ENCODE data around the gene ENKUR. TPM values are rescaled to one million over a fixed set of nuclear protein-coding genes. Genes with fewer than 3 reads are reported as not detected.
"Not testable (repeated sequence)": the region's sequence is repeated elsewhere in the genome, so short reads cannot be mapped to it uniquely, and the experiment has no call there.

Gene ENKUR
- total RNA-seq, 1 experiment from 2014 or later: not detected

GRCh38 chr10:25017154-25017590, 1.2 kb upstream of the ENKUR start:
- no peaks in the 10 kb centered on the region for H3K36me3 ChIP-seq (ENCODE audit: low read depth, low read length)
- ChIA-PET CTCF (no interaction called here), POLR2A (ENCODE audit: unreplicated experiment) (interaction anchor here (0.6 kb wide), 1 partner anchor 541 kb away, joined by 4 read pairs; no protein-coding TSS in a partner anchor)
- peak overlapping the region; percentile 89 for H3K27ac ChIP-seq (ENCODE audit: low read length)
- intact Hi-C loops (cut with micrococcal nuclease): no loop called here
- peak overlapping the region; percentile 70 for H3K4me3 ChIP-seq (ENCODE audit: low read length)
- peak overlapping the region; percentile 90 for H2AFZ ChIP-seq (ENCODE audit: low read length)
- DNase-seq (peak; percentile 5), ATAC-seq (no peak)
- H3K4me1 ChIP-seq (ENCODE audit: insufficient read depth, low read length): peaks cover 19% of the 10 kb centered on the region
- peak overlapping the region; percentile 87 for H3K9ac ChIP-seq (ENCODE audit: low read length)
- TF ChIP-seq EZH2 (IDR thresholded peaks at IDR 0.05; ENCODE audit: low read length, unreplicated experiment) (no peak), CTCF (conservative IDR thresholded peaks at IDR 0.05; ENCODE audit: low read depth, low read length) (no peak)
- H3K27me3 ChIP-seq (ENCODE audit: low read length): no peaks in the 10 kb centered on the region
- H3K4me2 ChIP-seq (ENCODE audit: low read length): peak overlapping the region; percentile 93
- H3F3A ChIP-seq (ENCODE audit: low read length, unreplicated experiment): no peaks in the 10 kb centered on the region
- no peaks in the 10 kb centered on the region for H4K20me1 ChIP-seq (ENCODE audit: low read length)
- no peaks in the 10 kb centered on the region for H3K9me2 ChIP-seq (replicated peaks; ENCODE audit: low read length)
- peaks cover 9% of the 10 kb centered on the region for H3K79me2 ChIP-seq (ENCODE audit: low read length)
- TSS peak; percentile 78 for BruUV-seq (replicated peaks)
- H3K9me3 ChIP-seq (ENCODE audit: low read length): no peaks in the 10 kb centered on the region

- Histone ChIP-seq H3K9me3 (ENCODE audit: low read length) (no peaks in the 10 kb centered on the region), H4K20me1 (ENCODE audit: low read length) (no peaks in the 10 kb centered on the region), H3K36me3 (ENCODE audit: low read depth, low read length) (no peaks in the 10 kb centered on the region), H3K4me1 (ENCODE audit: insufficient read depth, low read length) (peaks cover 19% of the 10 kb centered on the region), H3K4me2 (ENCODE audit: low read length) (peak within 1 kb of the TSS; percentile 93), H3K27ac (ENCODE audit: low read length) (peak within 1 kb of the TSS; percentile 89), H3K9me2 (replicated peaks; ENCODE audit: low read length) (no peaks in the 10 kb centered on the region), H3F3A (ENCODE audit: low read length, unreplicated experiment) (no peaks in the 10 kb centered on the region), H3K27me3 (ENCODE audit: low read length) (no peaks in the 10 kb centered on the region), H3K9ac (ENCODE audit: low read length) (peak within 1 kb of the TSS; percentile 87), H2AFZ (ENCODE audit: low read length) (peak within 1 kb of the TSS; percentile 90), H3K79me2 (ENCODE audit: low read length) (peaks cover 9% of the 10 kb centered on the region), H3K4me3 (ENCODE audit: low read length) (peak within 1 kb of the TSS; percentile 70)
- intact Hi-C loops (cut with micrococcal nuclease): loop anchor here (1.0 kb wide), 1 partner anchor 46 kb away; no protein-coding TSS in a partner anchor
- ChIA-PET POLR2A (ENCODE audit: unreplicated experiment) (interaction anchor here (0.5 to 0.7 kb wide), 4 partner anchors 8 to 1990 kb away, joined by 3 to 4 read pairs (median 4); no protein-coding TSS in a partner anchor), CTCF (interaction anchor here (0.6 kb wide), 1 partner anchor 232 kb away, joined by 4 read pairs; no protein-coding TSS in a partner anchor)
- ATAC-seq (peak; percentile 96), DNase-seq (peak; percentile 95)
- TSS peak; percentile 73 for BruUV-seq (replicated peaks)
- TF ChIP-seq CTCF (conservative IDR thresholded peaks at IDR 0.05; ENCODE audit: low read depth, low read length): no peak
- no peak for TF ChIP-seq EZH2phosphoT487 (IDR thresholded peaks at IDR 0.05; ENCODE audit: borderline replicate concordance, low read length)
- no peak for TF ChIP-seq EZH2 (IDR thresholded peaks at IDR 0.05; ENCODE audit: low read length, unreplicated experiment)
Observed at GRCh38 chr10:25016376-25017153, 607 bp upstream of the ENKUR start, which contains the start of gene THNSL1. TSS of gene THNSL1 (plus strand) at chr10:25016612. CDS start at chr10:25023224, 6,612 bp downstream.

GRCh38 chr10:25014579-25014978, 1.4 kb downstream of the ENKUR start:
- Histone ChIP-seq H3K4me3 (ENCODE audit: low read length) (no peak overlapping the region), H3K4me2 (ENCODE audit: low read length) (no peak overlapping the region), H3F3A (ENCODE audit: low read length, unreplicated experiment) (no peaks in the 10 kb centered on the region), H3K9me2 (replicated peaks; ENCODE audit: low read length) (no peaks in the 10 kb centered on the region), H4K20me1 (ENCODE audit: low read length) (no peaks in the 10 kb centered on the region), H3K36me3 (ENCODE audit: low read depth, low read length) (no peaks in the 10 kb centered on the region), H3K9ac (ENCODE audit: low read length) (no peak overlapping the region), H3K27me3 (ENCODE audit: low read length) (no peaks in the 10 kb centered on the region), H3K9me3 (ENCODE audit: low read length) (no peaks in the 10 kb centered on the region), H2AFZ (ENCODE audit: low read length) (no peak overlapping the region), H3K27ac (ENCODE audit: low read length) (no peak overlapping the region), H3K4me1 (ENCODE audit: insufficient read depth, low read length) (peaks cover 19% of the 10 kb centered on the region), H3K79me2 (ENCODE audit: low read length) (peaks cover 9% of the 10 kb centered on the region)
- ATAC-seq (no peak), DNase-seq (no peak)
- intact Hi-C loops (cut with micrococcal nuclease): no loop called here
- TF ChIP-seq EZH2phosphoT487 (IDR thresholded peaks at IDR 0.05; ENCODE audit: borderline replicate concordance, low read length) (no peak), CTCF (conservative IDR thresholded peaks at IDR 0.05; ENCODE audit: low read depth, low read length) (no peak), EZH2 (IDR thresholded peaks at IDR 0.05; ENCODE audit: low read length, unreplicated experiment) (no peak)
- CTCF ChIA-PET: no interaction called here
- no TSS peak for BruUV-seq (replicated peaks)
- POLR2A ChIA-PET (ENCODE audit: unreplicated experiment): no interaction called here

GRCh38 chr10:25011591-25011990, 4.4 kb downstream of the ENKUR start:
- CTCF ChIA-PET; H3K4me1 ChIP-seq (ENCODE audit: insufficient read depth, low read length); H3K4me3 ChIP-seq (ENCODE audit: low read length); H3K27me3 ChIP-seq (ENCODE audit: low read length); H4K20me1 ChIP-seq (ENCODE audit: low read length); H3K27ac ChIP-seq (ENCODE audit: low read length); DNase-seq; BruUV-seq (replicated peaks); H3K4me2 ChIP-seq (ENCODE audit: low read length); intact Hi-C loops (cut with micrococcal nuclease); H3F3A ChIP-seq (ENCODE audit: low read length, unreplicated experiment); H2AFZ ChIP-seq (ENCODE audit: low read length); H3K79me2 ChIP-seq (ENCODE audit: low read length); H3K36me3 ChIP-seq (ENCODE audit: low read depth, low read length); ATAC-seq; H3K9me2 ChIP-seq (replicated peaks; ENCODE audit: low read length); H3K9ac ChIP-seq (ENCODE audit: low read length); POLR2A ChIA-PET (ENCODE audit: unreplicated experiment); H3K9me3 ChIP-seq (ENCODE audit: low read length): not testable (repeated sequence)

Data from PC-3 (cell line).